Thyroid gland (tissue), 4 donors: ENCODE measurements around the gene ZWINT. TPM values are rescaled to one million over a fixed set of nuclear protein-coding genes. Genes with fewer than 3 reads are reported as not detected.

Experiments
- DNase-seq, 2 donors: peaks; one replicate each; pipeline ENCODE4 v3.0.0-alpha.2; 2019
- H3K27ac ChIP-seq, 3 donors: fragments of 200-600 bp; sonication (generic); 1 replicate in 2 of 3; 2 replicates in 1 of 3; pipeline ENCODE4 v1.5.1; 2016 to 2019; ENCODE audit warnings: mild to moderate bottlenecking in 1 of 3, moderate library complexity in 1 of 3
- H3K27me3 ChIP-seq: fragments of 200-600 bp; sonication (generic); one replicate; pipeline ENCODE4 v1.5.1; 2019
- H3K36me3 ChIP-seq, 2 donors: fragments of 200-600 bp; sonication (generic); one replicate each; pipeline ENCODE4 v1.5.1; 2016 to 2019
- H3K4me1 ChIP-seq, 2 donors: fragments of 200-600 bp; sonication (generic); one replicate each; pipeline ENCODE4 v1.5.1; 2017 to 2019
- H3K4me3 ChIP-seq, 3 donors: fragments of 200-600 bp; sonication (generic); replicated peaks in 1 of 3; 1 replicate in 2 of 3; 2 replicates in 1 of 3; pipeline ENCODE4 v1.5.1; 2016; ENCODE audit warnings: mild to moderate bottlenecking in 1 of 3
- H3K9me3 ChIP-seq: fragments of 200-600 bp; sonication (generic); one replicate; pipeline ENCODE4 v1.5.1; 2017
- POLR2A ChIP-seq, 2 donors: fragments of 450-650 bp; IDR thresholded peaks; one replicate each; pipeline ENCODE4 v1.6.1; 2017; ENCODE audit warnings: antibody characterized with exemption in 2 of 2, mild to moderate bottlenecking in 2 of 2, moderate library complexity in 1 of 2
- WGBS, 2 donors: methylation state at CpG; one replicate each; pipeline ENCODE4 v1.1.5; 2017; 5-methylcytosine and 5-hydroxymethylcytosine counted together
- intact Hi-C: fragments of 100-400 bp; cut with DNase I; formaldehyde crosslinking; loops from one replicate; pipeline ENCODE4 v1.15.1; 2023
- total RNA-seq, 4 donors: library from RNA; depleted of rRNA; stranded (reverse); fragments of >200 nt; gene quantifications; one replicate each; pipeline ENCODE4 v1.2.3, GENCODE V29; 2016
- TF ChIP-seq, protein P1 (sequence below), 6 experiments: fragments of 200-600 bp in 3 of 6; fragments of 450-650 bp in 3 of 6; sonication (generic) in 3 of 6; IDR thresholded peaks; one replicate each; pipeline ENCODE4 v1.5.1; 2016 to 2019; ENCODE audit warnings: antibody characterized with exemption in 6 of 6, mild to moderate bottlenecking in 2 of 6, inconsistent platforms in 1 of 6, moderate library complexity in 1 of 6

Gene ZWINT
- total RNA-seq, 4 donors from 2014 or later: 1.0 to 4.0 (median 3.7) TPM

DNA sequence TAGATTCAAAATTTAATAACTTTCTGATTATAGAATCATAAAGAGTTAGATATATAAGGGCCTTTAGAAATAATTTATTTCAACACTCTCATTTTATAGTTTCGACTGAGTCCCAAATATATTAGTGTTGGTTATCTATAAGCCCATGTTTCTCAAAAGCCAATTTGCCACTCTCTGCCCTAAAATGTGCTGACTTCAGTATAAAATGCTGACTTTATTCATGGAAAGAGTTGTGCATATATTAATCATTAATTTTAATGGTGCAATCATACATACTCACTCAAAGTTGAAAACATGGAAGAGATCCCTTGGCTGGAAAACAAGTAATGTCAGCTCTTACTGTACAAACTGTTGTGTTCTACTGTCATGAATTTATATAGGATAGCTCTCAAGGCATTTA is 19.4 kb downstream of the ZWINT start:
- Histone ChIP-seq H3K4me1 (no peaks in the 10 kb centered on the region), H3K4me3 (no peak overlapping the region), H3K27ac (no peak overlapping the region), H3K9me3 (no peaks in the 10 kb centered on the region), H3K36me3 (no peaks in the 10 kb centered on the region), H3K27me3 (no peaks in the 10 kb centered on the region)
- intact Hi-C loops: no loop called here
- TF ChIP-seq, protein P1, sequence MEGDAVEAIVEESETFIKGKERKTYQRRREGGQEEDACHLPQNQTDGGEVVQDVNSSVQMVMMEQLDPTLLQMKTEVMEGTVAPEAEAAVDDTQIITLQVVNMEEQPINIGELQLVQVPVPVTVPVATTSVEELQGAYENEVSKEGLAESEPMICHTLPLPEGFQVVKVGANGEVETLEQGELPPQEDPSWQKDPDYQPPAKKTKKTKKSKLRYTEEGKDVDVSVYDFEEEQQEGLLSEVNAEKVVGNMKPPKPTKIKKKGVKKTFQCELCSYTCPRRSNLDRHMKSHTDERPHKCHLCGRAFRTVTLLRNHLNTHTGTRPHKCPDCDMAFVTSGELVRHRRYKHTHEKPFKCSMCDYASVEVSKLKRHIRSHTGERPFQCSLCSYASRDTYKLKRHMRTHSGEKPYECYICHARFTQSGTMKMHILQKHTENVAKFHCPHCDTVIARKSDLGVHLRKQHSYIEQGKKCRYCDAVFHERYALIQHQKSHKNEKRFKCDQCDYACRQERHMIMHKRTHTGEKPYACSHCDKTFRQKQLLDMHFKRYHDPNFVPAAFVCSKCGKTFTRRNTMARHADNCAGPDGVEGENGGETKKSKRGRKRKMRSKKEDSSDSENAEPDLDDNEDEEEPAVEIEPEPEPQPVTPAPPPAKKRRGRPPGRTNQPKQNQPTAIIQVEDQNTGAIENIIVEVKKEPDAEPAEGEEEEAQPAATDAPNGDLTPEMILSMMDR (IDR thresholded peaks at IDR 0.05): no peak
- TF ChIP-seq POLR2A (IDR thresholded peaks at IDR 0.05): no peak
- no peak for DNase-seq
- WGBS, 2 donors: 92 to 98% methylated on average over 1 of the region's 1 CpG

DNA sequence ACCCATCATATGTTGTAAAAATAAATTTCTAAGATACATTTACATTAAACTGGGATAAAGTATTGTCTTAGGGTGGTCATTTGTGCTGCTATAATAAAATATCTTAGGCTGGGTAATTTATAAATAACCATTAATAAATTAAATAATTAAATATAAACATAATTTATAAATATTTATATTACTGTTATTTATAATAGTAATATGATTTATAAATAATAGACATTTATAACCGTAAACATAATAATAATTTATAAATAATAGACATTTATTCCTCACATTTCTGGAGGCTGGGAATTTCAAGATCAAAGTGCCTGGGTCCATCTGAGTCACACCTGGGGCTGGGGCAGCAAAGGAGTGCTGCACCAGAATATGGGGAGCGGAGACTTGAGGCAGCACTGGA is 31.1 kb downstream of the ZWINT start:
- Histone ChIP-seq H3K27me3 (no peaks in the 10 kb centered on the region), H3K4me3 (no peak overlapping the region), H3K36me3 (no peaks in the 10 kb centered on the region), H3K27ac (no peak overlapping the region), H3K9me3 (no peaks in the 10 kb centered on the region), H3K4me1 (no peaks in the 10 kb centered on the region)
- intact Hi-C loops: no loop called here
- 95 to 98% methylated on average over 2 of the region's 2 CpGs for WGBS, 2 donors
- TF ChIP-seq, protein P1 (IDR thresholded peaks at IDR 0.05): no peak
- no peak for TF ChIP-seq POLR2A (IDR thresholded peaks at IDR 0.05)
- no peak for DNase-seq

DNA sequence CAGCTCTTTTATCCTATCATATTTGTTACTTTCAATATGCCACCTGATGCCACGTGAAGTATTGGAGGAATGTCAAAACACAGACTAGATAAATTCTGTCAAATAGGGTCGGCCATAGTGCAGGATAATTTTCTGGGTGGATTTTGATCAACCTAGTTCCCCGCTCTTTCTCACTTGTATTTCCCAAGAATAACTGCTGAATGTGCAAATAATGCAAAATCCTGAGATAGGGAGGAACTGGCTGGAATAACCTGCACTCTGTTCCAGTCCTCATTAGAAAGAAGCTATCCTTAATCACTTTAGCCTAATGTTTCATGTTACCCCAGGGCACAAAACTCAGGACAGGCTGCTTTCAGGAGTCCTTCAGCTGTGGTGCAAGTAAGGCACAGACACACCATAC is 33.9 kb downstream of the ZWINT start:
- DNase-seq: no peak
- Histone ChIP-seq H3K9me3 (no peaks in the 10 kb centered on the region), H3K4me3 (no peak overlapping the region), H3K36me3 (no peaks in the 10 kb centered on the region), H3K4me1 (no peaks in the 10 kb centered on the region), H3K27ac (no peak overlapping the region), H3K27me3 (no peaks in the 10 kb centered on the region)
- no peak for TF ChIP-seq POLR2A (IDR thresholded peaks at IDR 0.05)
- TF ChIP-seq, protein P1 (IDR thresholded peaks at IDR 0.05): no peak
- intact Hi-C loops: no loop called here
- 76 to 80% methylated on average over 3 of the region's 3 CpGs for WGBS, 2 donors

DNA sequence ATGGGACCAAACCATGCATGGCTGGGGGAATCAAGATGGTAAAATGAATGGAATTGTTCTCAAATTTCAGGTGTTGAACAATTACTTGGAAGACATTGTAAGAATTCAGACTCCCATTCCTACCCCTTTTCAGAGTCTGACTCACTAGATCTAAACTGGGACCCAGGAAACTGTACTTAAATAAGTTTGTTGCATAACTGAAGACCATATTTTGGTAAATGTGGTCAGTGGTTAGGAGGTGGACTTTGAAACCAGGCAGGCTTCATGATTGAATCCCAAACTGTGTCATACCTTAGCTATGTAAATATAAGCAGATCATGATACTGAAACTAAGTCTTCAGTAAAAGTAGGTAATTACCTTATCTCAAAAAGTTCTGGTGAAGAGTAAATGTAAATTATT is 41.7 kb downstream of the ZWINT start:
- no peak for DNase-seq
- Histone ChIP-seq H3K4me3 (no peak overlapping the region), H3K27me3 (no peaks in the 10 kb centered on the region), H3K4me1 (no peaks in the 10 kb centered on the region), H3K27ac (no peak overlapping the region), H3K36me3 (no peaks in the 10 kb centered on the region), H3K9me3 (no peaks in the 10 kb centered on the region)
- TF ChIP-seq, protein P1 (IDR thresholded peaks at IDR 0.05): no peak
- no peak for TF ChIP-seq POLR2A (IDR thresholded peaks at IDR 0.05)
- intact Hi-C loops: no loop called here

DNA sequence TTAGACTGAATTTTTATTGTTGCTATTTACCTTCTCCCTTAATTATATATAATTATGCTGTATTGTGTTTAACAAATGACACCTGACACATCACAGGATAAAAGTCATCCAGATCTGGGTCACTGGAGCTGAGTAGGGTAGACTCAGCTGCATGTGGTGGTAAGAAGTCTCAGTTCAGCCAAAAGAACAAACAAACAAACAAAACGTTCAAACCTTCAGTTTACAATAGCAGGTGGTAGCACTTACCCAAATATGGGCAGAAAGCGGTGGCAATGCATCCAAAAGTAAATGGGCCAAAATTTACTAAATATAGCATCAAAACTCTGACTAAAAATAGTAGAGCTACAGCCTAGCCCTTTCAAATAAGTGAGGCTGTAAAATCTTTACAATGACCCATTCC is 42.2 kb downstream of the ZWINT start:
- H3K4me3 ChIP-seq: no peak overlapping the region
- H3K36me3 ChIP-seq: no peaks in the 10 kb centered on the region
- DNase-seq: no peak
- no peaks in the 10 kb centered on the region for H3K9me3 ChIP-seq
- H3K27me3 ChIP-seq: no peaks in the 10 kb centered on the region
- TF ChIP-seq, protein P1 (IDR thresholded peaks at IDR 0.05): no peak
- no peak for TF ChIP-seq POLR2A (IDR thresholded peaks at IDR 0.05)
- 64 to 75% methylated on average over 2 of the region's 2 CpGs for WGBS, 2 donors
- no peaks in the 10 kb centered on the region for H3K4me1 ChIP-seq
- intact Hi-C loops: no loop called here
- no peak overlapping the region for H3K27ac ChIP-seq
